ENCODE results near the gene HPGDS.

Gene HPGDS

DNA sequence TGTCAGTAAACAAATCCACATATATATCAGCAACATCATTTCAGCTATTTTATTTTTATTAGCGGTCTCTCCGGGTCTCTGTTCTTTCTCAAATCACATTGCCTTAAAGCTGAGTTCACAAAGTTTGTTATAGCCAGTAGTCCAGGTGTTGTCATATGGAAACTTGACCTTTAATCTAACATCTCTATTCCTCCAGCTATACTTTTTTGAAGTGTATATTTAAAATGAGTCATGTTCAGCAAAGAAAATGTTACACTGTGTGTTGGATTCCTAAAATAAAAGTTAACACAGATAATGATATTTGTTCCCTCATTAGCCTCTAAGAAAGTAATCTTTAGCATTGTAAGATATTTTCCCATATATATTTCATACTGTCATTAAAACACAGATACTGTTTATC lies 71.4 kb downstream of the HPGDS start:
- no peak overlapping the region for H3K27ac ChIP-seq (ENCODE audit: low read depth in 2 of 2, low read length in 2 of 2)
- H3K4me1 ChIP-seq (ENCODE audit: control insufficient read depth in 2 of 2, insufficient read depth in 2 of 2, low read length in 2 of 2): no peaks in the 10 kb centered on the region
- H3K27me3 ChIP-seq (ENCODE audit: control insufficient read depth in 2 of 2, insufficient read depth in 2 of 2, low read length in 2 of 2): no peaks in the 10 kb centered on the region
- H3K4me3 ChIP-seq (ENCODE audit: low read length in 2 of 2): no peak overlapping the region
- H3K9ac ChIP-seq (ENCODE audit: low read depth in 1 of 2, low read length in 2 of 2): no peak overlapping the region
- H3K9me3 ChIP-seq (ENCODE audit: control insufficient read depth in 2 of 2, low read length in 2 of 2): no peaks in the 10 kb centered on the region
- peaks cover 15 to 25% of the 10 kb centered on the region in 2 donors for H3K36me3 ChIP-seq (ENCODE audit: control insufficient read depth in 2 of 2, insufficient read depth in 2 of 2, low read length in 2 of 2)

DNA sequence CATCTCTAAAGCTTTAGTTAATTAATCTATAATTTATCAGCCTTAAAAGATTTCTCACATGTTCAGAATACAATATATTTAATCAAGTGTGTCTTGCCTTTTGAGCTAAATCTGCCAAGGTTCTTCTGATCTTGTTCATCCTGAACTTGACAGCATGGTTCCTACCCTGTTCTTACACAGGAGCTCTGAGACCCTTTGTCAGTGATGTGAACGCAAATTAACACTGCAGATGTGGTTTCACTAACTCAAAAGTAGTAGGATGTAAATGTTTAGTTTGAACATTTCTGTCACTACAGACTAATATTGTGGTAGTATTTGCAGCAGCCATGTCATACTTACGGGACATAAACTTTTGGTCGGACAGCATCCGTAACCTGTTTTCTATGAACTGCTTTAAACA lies 75.6 kb downstream of the HPGDS start:
- H3K27ac ChIP-seq (ENCODE audit: low read depth in 2 of 2, low read length in 2 of 2): no peak overlapping the region
- H3K9ac ChIP-seq (ENCODE audit: low read depth in 1 of 2, low read length in 2 of 2): no peak overlapping the region
- H3K36me3 ChIP-seq (ENCODE audit: control insufficient read depth in 2 of 2, insufficient read depth in 2 of 2, low read length in 2 of 2): peaks cover 14 to 23% of the 10 kb centered on the region in 2 donors
- no peaks in the 10 kb centered on the region for H3K4me1 ChIP-seq (ENCODE audit: control insufficient read depth in 2 of 2, insufficient read depth in 2 of 2, low read length in 2 of 2)
- H3K9me3 ChIP-seq (ENCODE audit: control insufficient read depth in 2 of 2, low read length in 2 of 2): no peaks in the 10 kb centered on the region
- no peak overlapping the region for H3K4me3 ChIP-seq (ENCODE audit: low read length in 2 of 2)
- H3K27me3 ChIP-seq (ENCODE audit: control insufficient read depth in 2 of 2, insufficient read depth in 2 of 2, low read length in 2 of 2): no peaks in the 10 kb centered on the region

DNA sequence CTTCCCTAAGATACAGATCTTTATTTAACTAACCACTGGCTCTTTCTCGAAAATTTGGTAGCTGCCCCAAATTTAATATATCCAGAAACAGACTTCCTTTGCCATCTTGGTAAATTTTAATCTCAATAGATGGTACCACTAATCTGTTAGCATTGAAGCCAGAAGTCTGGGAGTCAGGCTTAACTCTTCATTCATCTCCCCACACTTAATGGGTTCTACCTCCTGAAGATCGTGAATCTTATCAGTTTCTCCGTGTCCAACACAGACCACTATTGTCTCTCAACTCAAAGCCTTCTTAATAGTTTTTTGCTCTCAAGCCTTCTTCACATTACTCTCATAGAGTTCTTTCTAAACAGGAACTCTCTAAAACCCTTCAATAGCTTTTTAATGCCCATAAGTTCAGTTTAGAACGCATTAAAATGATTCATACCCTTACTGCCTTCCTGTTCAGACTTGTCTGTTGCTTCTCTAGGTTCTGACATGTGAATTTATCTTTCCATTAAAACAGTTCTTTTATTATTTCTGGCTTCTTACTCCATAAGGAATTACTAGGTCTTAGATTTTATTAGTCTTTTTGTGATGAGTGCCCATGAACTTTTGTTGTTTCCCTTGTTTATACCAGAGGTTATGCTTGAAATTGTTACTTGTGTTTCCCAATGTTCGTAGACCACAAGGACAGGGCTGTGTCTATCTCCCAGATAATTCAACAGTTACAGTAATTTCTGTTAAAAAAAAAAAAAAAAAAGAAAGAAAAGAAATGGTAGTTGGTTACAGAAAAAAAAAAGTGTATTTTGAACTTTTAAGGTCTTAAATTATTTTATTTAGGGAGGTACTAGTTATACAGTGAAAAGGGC lies 80.2 kb downstream of the HPGDS start:
- Histone ChIP-seq H3K27me3 (ENCODE audit: control insufficient read depth in 2 of 2, insufficient read depth in 2 of 2, low read length in 2 of 2) (no peaks in the 10 kb centered on the region), H3K36me3 (ENCODE audit: control insufficient read depth in 2 of 2, insufficient read depth in 2 of 2, low read length in 2 of 2) (peaks cover 10 to 17% of the 10 kb centered on the region in 2 donors), H3K9ac (ENCODE audit: low read depth in 1 of 2, low read length in 2 of 2) (no peak overlapping the region), H3K27ac (ENCODE audit: low read depth in 2 of 2, low read length in 2 of 2) (no peak overlapping the region), H3K9me3 (ENCODE audit: control insufficient read depth in 2 of 2, low read length in 2 of 2) (no peaks in the 10 kb centered on the region), H3K4me1 (ENCODE audit: control insufficient read depth in 2 of 2, insufficient read depth in 2 of 2, low read length in 2 of 2) (no peaks in the 10 kb centered on the region), H3K4me3 (ENCODE audit: low read length in 2 of 2) (no peak overlapping the region)

DNA sequence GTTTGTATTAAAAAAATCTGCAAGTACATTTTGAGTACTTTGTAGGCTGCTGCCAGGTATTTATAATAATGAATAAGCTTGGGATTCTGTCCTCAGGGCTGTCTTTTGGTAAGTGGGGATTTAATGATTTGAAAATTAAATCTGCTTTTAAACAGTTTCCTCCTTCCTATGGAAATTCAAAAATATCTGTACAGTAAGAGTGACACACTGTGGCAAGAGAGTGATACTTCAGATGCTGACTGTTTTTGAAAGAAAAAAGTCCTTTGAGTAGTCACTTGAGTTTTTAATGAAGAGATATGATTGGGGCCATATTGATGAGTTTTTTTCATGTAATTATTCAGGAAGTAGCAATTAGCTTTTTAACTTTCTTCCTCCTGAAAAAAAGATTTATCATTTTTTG lies 85.8 kb downstream of the HPGDS start:
- Histone ChIP-seq H3K9ac (ENCODE audit: low read depth in 1 of 2, low read length in 2 of 2) (no peak overlapping the region), H3K27ac (ENCODE audit: low read depth in 2 of 2, low read length in 2 of 2) (no peak overlapping the region), H3K4me3 (ENCODE audit: low read length in 2 of 2) (no peak overlapping the region), H3K27me3 (ENCODE audit: control insufficient read depth in 2 of 2, insufficient read depth in 2 of 2, low read length in 2 of 2) (no peaks in the 10 kb centered on the region), H3K36me3 (ENCODE audit: control insufficient read depth in 2 of 2, insufficient read depth in 2 of 2, low read length in 2 of 2) (peaks cover 10 to 15% of the 10 kb centered on the region in 2 donors), H3K4me1 (ENCODE audit: control insufficient read depth in 2 of 2, insufficient read depth in 2 of 2, low read length in 2 of 2) (no peaks in the 10 kb centered on the region), H3K9me3 (ENCODE audit: control insufficient read depth in 2 of 2, low read length in 2 of 2) (no peaks in the 10 kb centered on the region)

DNA sequence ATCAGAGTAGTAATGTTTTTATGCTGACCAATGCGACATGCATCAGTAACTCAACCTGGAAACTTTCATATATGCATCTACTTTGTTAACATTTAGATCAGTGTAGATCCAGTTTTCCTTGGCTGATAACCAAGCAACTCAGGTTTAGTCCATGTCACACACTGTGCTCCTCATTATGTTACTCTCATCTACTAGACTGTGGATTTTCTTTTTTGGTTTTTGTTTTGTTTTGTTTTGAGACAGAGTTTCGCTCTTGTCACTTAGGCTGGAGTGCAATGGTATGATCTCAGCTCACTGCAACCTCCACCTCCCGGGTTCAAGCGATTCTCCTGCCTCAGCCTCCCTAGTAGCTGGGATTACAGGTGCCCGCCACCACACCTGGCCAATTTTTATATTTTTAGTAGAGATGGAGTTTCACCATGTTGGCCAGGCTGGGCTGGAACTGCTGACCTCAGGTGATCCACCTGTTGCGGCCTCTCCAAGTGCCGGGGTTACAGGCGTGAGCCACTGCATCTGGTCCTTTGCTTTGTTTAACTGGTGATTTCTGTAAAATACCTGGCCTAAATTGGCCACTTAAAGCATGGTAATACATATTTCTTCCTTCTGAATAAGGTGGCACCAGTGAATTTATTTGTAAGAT lies 86.4 kb downstream of the HPGDS start:
- H3K36me3 ChIP-seq (ENCODE audit: control insufficient read depth in 2 of 2, insufficient read depth in 2 of 2, low read length in 2 of 2): peaks cover 8 to 15% of the 10 kb centered on the region in 2 donors
- no peaks in the 10 kb centered on the region for H3K9me3 ChIP-seq (ENCODE audit: control insufficient read depth in 2 of 2, low read length in 2 of 2)
- no peaks in the 10 kb centered on the region for H3K4me1 ChIP-seq (ENCODE audit: control insufficient read depth in 2 of 2, insufficient read depth in 2 of 2, low read length in 2 of 2)
- H3K27ac ChIP-seq (ENCODE audit: low read depth in 2 of 2, low read length in 2 of 2): no peak overlapping the region
- no peak overlapping the region for H3K4me3 ChIP-seq (ENCODE audit: low read length in 2 of 2)
- H3K27me3 ChIP-seq (ENCODE audit: control insufficient read depth in 2 of 2, insufficient read depth in 2 of 2, low read length in 2 of 2): no peaks in the 10 kb centered on the region
- no peak overlapping the region for H3K9ac ChIP-seq (ENCODE audit: low read depth in 1 of 2, low read length in 2 of 2)

DNA sequence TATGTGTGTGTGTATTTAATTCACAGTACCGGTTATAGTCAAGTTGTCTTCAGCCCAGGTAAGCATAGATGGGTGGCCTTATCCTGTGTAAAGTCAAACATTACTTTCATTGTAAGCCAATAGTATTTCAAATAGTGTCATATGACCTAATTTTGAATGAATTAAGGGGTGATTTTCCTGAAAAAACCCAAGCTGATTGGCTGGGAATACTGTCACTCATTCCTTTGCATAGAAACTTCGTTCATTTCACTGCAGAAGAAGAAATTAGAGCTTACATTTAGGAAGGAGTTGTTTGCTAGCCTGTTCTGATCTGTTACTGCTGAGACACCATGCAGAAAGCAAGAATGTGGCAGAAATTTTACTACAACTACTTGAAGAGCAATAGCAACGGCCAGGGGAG lies 89.6 kb downstream of the HPGDS start:
- Histone ChIP-seq H3K36me3 (ENCODE audit: control insufficient read depth in 2 of 2, insufficient read depth in 2 of 2, low read length in 2 of 2) (peaks cover 14 to 28% of the 10 kb centered on the region in 2 donors), H3K9me3 (ENCODE audit: control insufficient read depth in 2 of 2, low read length in 2 of 2) (no peaks in the 10 kb centered on the region), H3K4me1 (ENCODE audit: control insufficient read depth in 2 of 2, insufficient read depth in 2 of 2, low read length in 2 of 2) (no peaks in the 10 kb centered on the region), H3K4me3 (ENCODE audit: low read length in 2 of 2) (no peak overlapping the region), H3K9ac (ENCODE audit: low read depth in 1 of 2, low read length in 2 of 2) (no peak overlapping the region), H3K27ac (ENCODE audit: low read depth in 2 of 2, low read length in 2 of 2) (no peak overlapping the region), H3K27me3 (ENCODE audit: control insufficient read depth in 2 of 2, insufficient read depth in 2 of 2, low read length in 2 of 2) (no peaks in the 10 kb centered on the region)

DNA sequence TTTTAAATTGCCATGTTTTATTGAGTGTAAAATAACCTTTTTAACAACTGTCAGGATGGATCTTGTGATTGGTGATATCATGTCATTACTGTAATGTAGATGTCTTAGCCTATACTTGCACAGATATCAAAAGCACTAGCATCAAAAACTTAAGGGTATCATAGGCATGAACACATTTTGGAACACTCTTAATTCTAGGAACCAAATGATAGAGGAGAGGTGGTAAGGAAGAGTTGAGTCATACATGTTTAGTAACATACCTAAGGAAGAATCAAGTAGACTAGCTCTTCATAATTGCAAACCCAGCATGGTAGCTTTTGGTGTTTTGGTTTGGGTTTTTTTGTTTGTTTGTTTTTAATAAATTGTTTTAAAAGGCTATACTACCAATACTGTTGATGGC lies 91.5 kb downstream of the HPGDS start:
- no peaks in the 10 kb centered on the region for H3K4me1 ChIP-seq (ENCODE audit: control insufficient read depth in 2 of 2, insufficient read depth in 2 of 2, low read length in 2 of 2)
- no peaks in the 10 kb centered on the region for H3K27me3 ChIP-seq (ENCODE audit: control insufficient read depth in 2 of 2, insufficient read depth in 2 of 2, low read length in 2 of 2)
- H3K27ac ChIP-seq (ENCODE audit: low read depth in 2 of 2, low read length in 2 of 2): no peak overlapping the region
- no peak overlapping the region for H3K9ac ChIP-seq (ENCODE audit: low read depth in 1 of 2, low read length in 2 of 2)
- no peak overlapping the region for H3K4me3 ChIP-seq (ENCODE audit: low read length in 2 of 2)
- peaks cover 21 to 31% of the 10 kb centered on the region in 2 donors for H3K36me3 ChIP-seq (ENCODE audit: control insufficient read depth in 2 of 2, insufficient read depth in 2 of 2, low read length in 2 of 2)
- no peaks in the 10 kb centered on the region for H3K9me3 ChIP-seq (ENCODE audit: control insufficient read depth in 2 of 2, low read length in 2 of 2)
